ENCODE measurements around the gene STRIP1. TPM values are rescaled to one million over a fixed set of nuclear protein-coding genes. Genes with fewer than 3 reads are reported as not detected.

STRIP1 gene
- total RNA-seq, 1 donor from 2014 or later: 37.1 TPM

DNA sequence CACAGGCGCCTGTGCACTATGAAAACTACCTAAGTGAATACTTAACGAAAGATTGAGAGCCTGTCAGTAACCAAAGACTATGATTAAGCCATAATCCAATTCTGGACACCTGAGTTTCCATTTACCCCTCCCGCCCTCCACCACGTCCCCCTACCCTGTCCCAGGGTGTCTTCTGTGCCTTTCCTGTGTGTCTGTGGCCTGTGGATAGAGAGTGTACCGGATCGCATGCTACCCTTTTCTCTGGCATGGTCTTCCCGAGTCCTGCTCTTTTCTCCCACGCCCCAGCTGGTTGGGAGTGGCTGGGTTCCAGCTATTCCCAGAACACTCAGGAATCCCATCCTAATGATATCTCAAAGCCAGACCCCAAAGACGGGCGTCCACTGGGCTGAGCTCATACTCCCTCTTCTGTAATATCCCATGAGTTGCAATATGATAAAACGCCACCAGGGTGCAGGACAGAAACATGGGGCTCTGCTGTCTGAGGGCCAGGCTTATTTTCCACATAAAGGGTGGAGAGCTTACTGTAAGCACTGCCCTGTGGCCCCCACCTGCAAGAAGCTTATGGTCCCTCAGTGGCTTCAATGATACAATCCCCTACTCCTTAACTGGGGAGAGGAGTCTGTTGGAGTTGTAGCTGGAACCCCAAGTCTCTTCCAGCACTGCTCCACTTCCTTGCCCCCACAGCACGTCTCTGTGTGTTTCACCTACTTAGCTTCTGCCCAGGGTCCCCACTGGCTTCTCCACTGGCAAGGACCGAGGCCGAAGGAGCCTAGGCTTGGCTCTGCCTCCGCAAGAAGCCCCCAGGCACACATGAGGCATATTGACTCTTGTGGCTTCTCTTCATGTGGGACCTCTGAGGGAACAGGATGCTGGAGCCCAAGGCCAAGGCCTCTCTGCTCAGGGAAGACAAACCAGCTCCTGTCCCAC lies 53.7 kb downstream of the STRIP1 start:
- no peak overlapping the region for H3K4me3 ChIP-seq (ENCODE audit: low read length in 3 of 3)
- peak overlapping the region in 1 of 3 donors; percentile 16 for H3K9ac ChIP-seq (ENCODE audit: low read depth in 1 of 3, low read length in 3 of 3)
- no peaks in the 10 kb centered on the region for H3K36me3 ChIP-seq (ENCODE audit: control insufficient read depth in 3 of 3, insufficient read depth in 3 of 3, low read length in 3 of 3)
- peaks cover 34 to 48% (median 35%) of the 10 kb centered on the region in 3 donors for H3K27me3 ChIP-seq (ENCODE audit: control insufficient read depth in 3 of 3, insufficient read depth in 3 of 3, low read length in 3 of 3)
- H3K27ac ChIP-seq (ENCODE audit: low read depth, low read length): no peak overlapping the region
- H3K4me1 ChIP-seq (ENCODE audit: control insufficient read depth in 3 of 3, insufficient read depth in 3 of 3, low read length in 3 of 3): peaks cover 11 to 20% (median 16%) of the 10 kb centered on the region in 3 donors
- H3K9me3 ChIP-seq (ENCODE audit: control insufficient read depth in 3 of 3, low read length in 3 of 3): no peaks in the 10 kb centered on the region

DNA sequence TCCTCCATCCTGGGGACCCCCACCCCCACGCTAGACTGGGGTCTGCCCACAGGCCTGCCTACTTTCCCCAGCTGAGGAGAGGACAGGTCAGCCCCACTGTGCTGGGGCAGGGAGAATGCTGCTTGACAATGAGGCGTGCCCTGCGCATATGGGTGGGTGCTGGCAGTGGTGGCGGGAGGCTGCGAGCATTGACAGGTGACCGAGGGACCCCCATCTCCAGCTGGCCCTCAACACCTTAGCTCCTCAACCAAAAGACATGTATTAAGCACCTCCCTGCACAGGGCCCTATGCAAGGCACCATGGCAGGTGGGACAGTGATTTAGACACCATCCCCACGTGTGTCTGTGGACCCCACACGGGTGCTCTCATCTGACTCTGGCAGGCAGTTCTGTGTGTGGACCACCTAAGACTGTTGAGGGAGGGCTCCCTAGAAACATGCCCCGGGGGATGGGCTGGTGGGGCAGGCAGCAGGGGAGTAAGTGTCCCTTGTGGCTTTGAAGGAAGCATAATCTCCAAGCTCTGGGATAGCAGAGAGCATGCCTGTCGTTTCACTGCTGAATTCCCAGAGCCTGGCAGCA lies 54.4 kb downstream of the STRIP1 start:
- Histone ChIP-seq H3K4me3 (ENCODE audit: low read length in 3 of 3) (no peak overlapping the region), H3K9ac (ENCODE audit: low read depth in 1 of 3, low read length in 3 of 3) (peak overlapping the region in 1 of 3 donors; percentile 16), H3K27ac (ENCODE audit: low read depth, low read length) (no peak overlapping the region), H3K36me3 (ENCODE audit: control insufficient read depth in 3 of 3, insufficient read depth in 3 of 3, low read length in 3 of 3) (no peaks in the 10 kb centered on the region), H3K27me3 (ENCODE audit: control insufficient read depth in 3 of 3, insufficient read depth in 3 of 3, low read length in 3 of 3) (peaks cover 29 to 40% (median 30%) of the 10 kb centered on the region in 3 donors), H3K4me1 (ENCODE audit: control insufficient read depth in 3 of 3, insufficient read depth in 3 of 3, low read length in 3 of 3) (peaks cover 6 to 16% (median 13%) of the 10 kb centered on the region in 3 donors), H3K9me3 (ENCODE audit: control insufficient read depth in 3 of 3, low read length in 3 of 3) (no peaks in the 10 kb centered on the region)

DNA sequence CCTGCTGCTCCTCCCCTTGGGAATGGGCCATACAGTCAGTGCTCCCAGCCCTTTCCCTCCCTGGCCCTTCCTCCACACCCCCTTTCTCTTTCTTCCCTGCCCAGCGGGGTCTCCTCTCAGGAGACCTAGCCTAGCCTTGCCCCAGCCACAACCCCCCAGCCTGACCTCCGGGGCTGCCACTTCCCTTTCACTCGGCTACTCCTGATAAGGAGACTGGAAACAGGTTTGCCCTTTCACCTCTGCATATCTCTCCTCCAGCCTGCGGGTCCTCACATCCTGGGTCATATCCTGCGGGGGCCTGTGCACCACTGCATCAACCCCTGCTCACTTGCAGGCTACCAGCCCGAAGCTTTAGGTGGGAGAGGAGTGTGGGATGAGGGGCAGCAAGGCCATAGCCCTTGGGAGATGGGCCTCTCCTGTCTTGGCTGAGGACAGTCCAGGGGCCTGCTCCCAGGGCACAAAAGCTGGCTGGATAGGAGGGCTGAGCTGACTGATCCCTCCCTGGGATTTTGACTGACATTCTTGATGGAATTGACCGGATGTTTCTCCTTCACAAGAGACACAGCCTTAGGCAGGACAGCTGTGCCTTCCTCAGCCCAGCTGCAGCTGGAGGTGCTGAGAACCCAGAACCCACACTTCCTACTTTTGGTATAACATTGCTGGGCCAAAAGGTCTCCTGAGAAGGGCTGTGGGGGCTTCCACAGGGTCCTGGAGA lies 55.3 kb downstream of the STRIP1 start:
- Histone ChIP-seq H3K27me3 (ENCODE audit: control insufficient read depth in 3 of 3, insufficient read depth in 3 of 3, low read length in 3 of 3) (peaks cover 21 to 37% (median 23%) of the 10 kb centered on the region in 3 donors), H3K27ac (ENCODE audit: low read depth, low read length) (no peak overlapping the region), H3K4me3 (ENCODE audit: low read length in 3 of 3) (no peak overlapping the region), H3K9ac (ENCODE audit: low read depth in 1 of 3, low read length in 3 of 3) (no peak overlapping the region), H3K9me3 (ENCODE audit: control insufficient read depth in 3 of 3, low read length in 3 of 3) (no peaks in the 10 kb centered on the region), H3K36me3 (ENCODE audit: control insufficient read depth in 3 of 3, insufficient read depth in 3 of 3, low read length in 3 of 3) (no peaks in the 10 kb centered on the region), H3K4me1 (ENCODE audit: control insufficient read depth in 3 of 3, insufficient read depth in 3 of 3, low read length in 3 of 3) (peaks cover 0 to 8% (median 5%) of the 10 kb centered on the region in 3 donors)

DNA sequence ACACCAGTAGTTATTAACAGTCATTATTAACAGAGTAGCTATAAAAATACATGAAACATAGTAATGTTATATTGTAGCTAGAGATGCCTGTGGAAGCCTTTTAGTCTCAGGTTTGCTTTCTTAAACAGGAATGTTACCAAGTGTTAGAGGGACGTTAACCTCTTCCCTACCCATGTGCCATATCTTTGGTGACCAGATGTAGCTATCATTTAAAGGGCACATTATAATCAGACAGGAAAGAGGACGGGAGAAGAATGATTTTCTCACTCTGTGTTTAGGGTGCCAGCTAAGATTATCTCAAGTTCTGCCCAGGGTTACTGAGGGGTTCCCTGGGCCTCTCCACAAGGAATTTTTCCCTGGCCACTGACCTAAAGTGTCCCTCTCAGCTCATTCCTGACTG lies 57.0 kb downstream of the STRIP1 start:
- Histone ChIP-seq H3K4me3 (ENCODE audit: low read length in 3 of 3) (no peak overlapping the region), H3K4me1 (ENCODE audit: control insufficient read depth in 3 of 3, insufficient read depth in 3 of 3, low read length in 3 of 3) (peaks cover 0 to 8% (median 0%) of the 10 kb centered on the region in 3 donors), H3K27me3 (ENCODE audit: control insufficient read depth in 3 of 3, insufficient read depth in 3 of 3, low read length in 3 of 3) (peaks cover 8 to 25% (median 16%) of the 10 kb centered on the region in 3 donors), H3K36me3 (ENCODE audit: control insufficient read depth in 3 of 3, insufficient read depth in 3 of 3, low read length in 3 of 3) (no peaks in the 10 kb centered on the region), H3K9me3 (ENCODE audit: control insufficient read depth in 3 of 3, low read length in 3 of 3) (no peaks in the 10 kb centered on the region), H3K9ac (ENCODE audit: low read depth in 1 of 3, low read length in 3 of 3) (no peak overlapping the region), H3K27ac (ENCODE audit: low read depth, low read length) (no peak overlapping the region)

DNA sequence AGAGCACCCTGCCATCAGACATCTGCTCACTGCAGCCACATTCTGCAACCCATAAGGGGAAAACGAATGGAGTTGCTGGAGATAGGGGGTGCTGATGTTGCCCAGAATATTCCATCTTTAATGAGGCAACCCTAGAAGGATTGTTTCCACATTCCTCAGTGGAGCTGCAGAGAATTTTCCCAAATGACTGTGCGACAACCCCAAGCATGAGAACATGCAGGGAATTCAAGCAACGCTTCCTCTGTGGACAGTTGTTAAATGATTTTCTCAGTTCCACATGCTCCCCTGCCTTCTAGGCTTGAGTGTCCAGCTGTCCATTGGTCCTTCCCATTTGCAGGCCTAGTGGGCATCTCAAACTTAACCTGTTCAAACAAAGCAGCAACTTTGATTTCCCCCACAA lies 57.4 kb downstream of the STRIP1 start:
- peaks cover 0 to 8% (median 0%) of the 10 kb centered on the region in 3 donors for H3K4me1 ChIP-seq (ENCODE audit: control insufficient read depth in 3 of 3, insufficient read depth in 3 of 3, low read length in 3 of 3)
- H3K4me3 ChIP-seq (ENCODE audit: low read length in 3 of 3): no peak overlapping the region
- H3K36me3 ChIP-seq (ENCODE audit: control insufficient read depth in 3 of 3, insufficient read depth in 3 of 3, low read length in 3 of 3): no peaks in the 10 kb centered on the region
- no peak overlapping the region for H3K9ac ChIP-seq (ENCODE audit: low read depth in 1 of 3, low read length in 3 of 3)
- no peak overlapping the region for H3K27ac ChIP-seq (ENCODE audit: low read depth, low read length)
- H3K27me3 ChIP-seq (ENCODE audit: control insufficient read depth in 3 of 3, insufficient read depth in 3 of 3, low read length in 3 of 3): peaks cover 4 to 24% (median 12%) of the 10 kb centered on the region in 3 donors
- no peaks in the 10 kb centered on the region for H3K9me3 ChIP-seq (ENCODE audit: control insufficient read depth in 3 of 3, low read length in 3 of 3)

DNA sequence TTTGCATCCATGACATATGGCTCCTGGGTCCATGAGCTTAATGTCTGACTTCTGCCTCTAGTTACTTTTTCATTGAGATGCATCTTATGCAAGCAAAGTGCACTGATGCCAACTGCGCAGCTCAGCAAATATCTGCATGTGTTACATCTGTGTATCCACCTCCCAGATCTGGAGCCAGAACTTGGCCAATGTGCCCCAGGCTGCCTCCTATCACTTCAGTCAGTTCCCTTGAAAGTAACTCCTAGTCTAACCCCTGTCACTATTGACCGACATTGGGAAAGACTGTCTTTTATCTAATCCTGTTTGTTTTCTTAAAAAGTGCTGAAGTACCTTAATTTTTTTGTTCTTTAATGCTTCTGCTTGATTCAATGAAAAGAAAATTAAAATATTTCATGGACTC lies 58.6 kb downstream of the STRIP1 start:
- Histone ChIP-seq H3K9me3 (ENCODE audit: control insufficient read depth in 3 of 3, low read length in 3 of 3) (no peaks in the 10 kb centered on the region), H3K9ac (ENCODE audit: low read depth in 1 of 3, low read length in 3 of 3) (no peak overlapping the region)

DNA sequence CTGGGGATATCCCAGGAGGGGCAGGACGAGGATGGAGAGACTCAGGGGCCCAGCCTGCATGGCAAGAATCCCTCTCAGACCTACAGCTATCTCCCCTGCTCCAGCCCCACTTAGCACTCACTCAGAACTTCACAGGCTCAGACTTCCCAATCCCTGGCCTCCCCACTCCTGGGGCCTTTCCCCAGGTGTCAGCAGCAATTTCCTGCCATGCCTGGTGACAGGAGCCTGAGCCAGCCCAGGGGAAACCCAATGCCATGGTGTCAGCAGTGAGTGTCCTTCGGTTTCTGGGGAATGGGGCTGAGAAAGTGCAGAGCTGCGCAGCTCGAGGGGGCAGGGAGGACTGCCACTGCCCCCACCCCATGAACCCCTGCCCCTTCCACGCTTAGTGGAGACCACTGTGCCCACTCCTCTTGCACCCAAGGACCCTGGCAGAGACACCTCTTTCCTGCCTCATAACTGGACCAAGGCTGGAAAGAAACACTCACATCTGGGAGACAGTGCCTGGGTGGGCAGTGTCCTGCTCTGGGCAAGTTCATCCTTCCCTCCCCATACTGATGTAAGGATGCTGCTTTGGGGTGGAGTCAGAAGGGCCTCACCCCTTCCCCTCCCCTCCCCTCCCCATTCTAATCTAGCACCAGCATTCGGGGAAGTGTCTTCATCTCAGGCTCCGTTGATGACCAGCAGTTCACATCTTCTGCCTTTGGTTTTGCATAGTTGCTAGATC lies 60.7 kb downstream of the STRIP1 start:
- H3K4me3 ChIP-seq (ENCODE audit: low read length in 3 of 3): no peak overlapping the region
- H3K9ac ChIP-seq (ENCODE audit: low read depth in 1 of 3, low read length in 3 of 3): no peak overlapping the region
- no peaks in the 10 kb centered on the region for H3K4me1 ChIP-seq (ENCODE audit: control insufficient read depth in 3 of 3, insufficient read depth in 3 of 3, low read length in 3 of 3)
- no peaks in the 10 kb centered on the region for H3K36me3 ChIP-seq (ENCODE audit: control insufficient read depth in 3 of 3, insufficient read depth in 3 of 3, low read length in 3 of 3)
- H3K27me3 ChIP-seq (ENCODE audit: control insufficient read depth in 3 of 3, insufficient read depth in 3 of 3, low read length in 3 of 3): peaks cover 0 to 18% (median 9%) of the 10 kb centered on the region in 3 donors
- no peak overlapping the region for H3K27ac ChIP-seq (ENCODE audit: low read depth, low read length)
- no peaks in the 10 kb centered on the region for H3K9me3 ChIP-seq (ENCODE audit: control insufficient read depth in 3 of 3, low read length in 3 of 3)

More for the DNA sequence above, 58.6 kb downstream of the STRIP1 start:
- Histone ChIP-seq H3K4me1 (ENCODE audit: control insufficient read depth in 3 of 3, insufficient read depth in 3 of 3, low read length in 3 of 3) (peaks cover 0 to 8% (median 0%) of the 10 kb centered on the region in 3 donors), H3K4me3 (ENCODE audit: low read length in 3 of 3) (no peak overlapping the region), H3K27me3 (ENCODE audit: control insufficient read depth in 3 of 3, insufficient read depth in 3 of 3, low read length in 3 of 3) (peaks cover 0 to 28% (median 13%) of the 10 kb centered on the region in 3 donors), H3K36me3 (ENCODE audit: control insufficient read depth in 3 of 3, insufficient read depth in 3 of 3, low read length in 3 of 3) (no peaks in the 10 kb centered on the region), H3K27ac (ENCODE audit: low read depth, low read length) (no peak overlapping the region)

DNA sequence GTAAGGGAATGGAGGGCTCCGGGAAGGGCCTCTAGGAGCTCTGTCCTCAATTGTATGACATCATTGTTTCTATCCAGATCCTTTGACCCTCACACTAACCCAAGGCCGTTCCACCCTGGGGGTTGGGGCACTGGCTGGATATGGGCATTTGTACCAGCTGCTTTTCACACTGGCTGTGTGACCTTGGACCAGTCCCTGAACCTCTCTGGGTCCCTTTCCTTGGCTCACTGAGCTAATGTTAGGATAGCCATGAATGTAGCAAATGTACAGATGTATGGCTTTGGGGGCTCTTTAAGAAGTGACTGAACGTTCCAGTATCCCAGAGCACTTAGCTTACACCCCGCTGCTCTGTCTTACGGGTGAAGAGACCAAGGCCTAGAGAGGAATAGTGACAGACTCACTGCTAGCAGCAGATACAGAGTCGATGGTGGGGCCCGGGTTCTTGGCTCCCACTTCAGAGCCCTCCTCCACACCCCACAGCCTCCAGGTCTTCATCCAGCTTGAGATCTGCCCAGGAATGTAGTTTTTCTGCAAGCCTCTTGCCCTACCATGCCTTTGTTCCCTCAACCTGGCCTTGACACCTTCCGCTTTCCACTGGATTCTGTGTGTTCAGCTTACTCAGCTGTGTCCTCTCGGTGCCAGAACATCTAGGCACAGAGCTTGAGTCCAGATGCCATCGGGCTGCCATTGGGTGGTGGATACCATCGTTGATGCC lies 63.2 kb downstream of the STRIP1 start:
- Histone ChIP-seq H3K4me1 (ENCODE audit: control insufficient read depth in 3 of 3, insufficient read depth in 3 of 3, low read length in 3 of 3) (peaks cover 0 to 4% (median 0%) of the 10 kb centered on the region in 3 donors), H3K9ac (ENCODE audit: low read depth in 1 of 3, low read length in 3 of 3) (no peak overlapping the region), H3K36me3 (ENCODE audit: control insufficient read depth in 3 of 3, insufficient read depth in 3 of 3, low read length in 3 of 3) (no peaks in the 10 kb centered on the region), H3K27ac (ENCODE audit: low read depth, low read length) (no peak overlapping the region), H3K4me3 (ENCODE audit: low read length in 3 of 3) (no peak overlapping the region), H3K9me3 (ENCODE audit: control insufficient read depth in 3 of 3, low read length in 3 of 3) (no peaks in the 10 kb centered on the region), H3K27me3 (ENCODE audit: control insufficient read depth in 3 of 3, insufficient read depth in 3 of 3, low read length in 3 of 3) (peaks cover 0 to 18% (median 9%) of the 10 kb centered on the region in 3 donors)

Measured in skeletal muscle tissue (tissue), 4 donors.